H9 (cell line): ENCODE data around the gene PARD6G. TPM values are rescaled to one million over a fixed set of nuclear protein-coding genes. Genes with fewer than 3 reads are reported as not detected.

ENCODE experiments used
- DNase-seq: peaks from one replicate; pipeline ENCODE4 v3.0.0-alpha.2; 2017
- H2AFZ ChIP-seq: one replicate; pipeline ENCODE4 v1.6.1; 2013; ENCODE audit warnings: mild to moderate bottlenecking, low read length, control low read depth, moderate library complexity
- H2AK5ac ChIP-seq: 2 replicates; pipeline ENCODE4 v1.6.1; 2013; ENCODE audit warnings: low read length, control low read depth, mixed read lengths; ENCODE audit not compliant: insufficient read length
- H2BK120ac ChIP-seq: one replicate; pipeline ENCODE4 v1.6.1; 2013; ENCODE audit warnings: low read depth, mild to moderate bottlenecking, low read length, control low read depth, inconsistent platforms; ENCODE audit not compliant: poor library complexity, severe bottlenecking
- H2BK12ac ChIP-seq: 2 replicates; pipeline ENCODE4 v1.6.1; 2013; ENCODE audit warnings: low read length, control low read depth, mixed read lengths, low read depth; ENCODE audit not compliant: insufficient read length
- H2BK15ac ChIP-seq: 2 replicates; pipeline ENCODE4 v1.6.1; 2013; ENCODE audit warnings: low read depth, low read length, control low read depth
- H2BK20ac ChIP-seq: one replicate; pipeline ENCODE4 v1.6.1; 2013; ENCODE audit warnings: low read depth, mild to moderate bottlenecking, low read length, control low read depth, inconsistent platforms; ENCODE audit not compliant: poor library complexity, severe bottlenecking
- H2BK5ac ChIP-seq: 2 replicates; pipeline ENCODE4 v1.6.1; 2013; ENCODE audit warnings: low read length, control low read depth, mixed read lengths; ENCODE audit not compliant: insufficient read length
- H3K14ac ChIP-seq: 2 replicates; pipeline ENCODE4 v1.6.1; 2013; ENCODE audit warnings: low read length, control low read depth; ENCODE audit not compliant: insufficient read depth
- H3K18ac ChIP-seq: 2 replicates; pipeline ENCODE4 v1.6.1; 2013; ENCODE audit warnings: low read depth, mild to moderate bottlenecking, mixed read lengths, low read length, control low read depth; ENCODE audit not compliant: insufficient read length
- H3K23ac ChIP-seq: 2 replicates; pipeline ENCODE4 v1.6.1; 2013; ENCODE audit warnings: low read length, control low read depth, mixed read lengths, low read depth; ENCODE audit not compliant: insufficient read length
- H3K23me2 ChIP-seq: 2 replicates; pipeline ENCODE4 v1.6.1; 2013; ENCODE audit warnings: low read depth, mild to moderate bottlenecking, mixed read lengths, low read length, control low read depth; ENCODE audit not compliant: insufficient read length, poor library complexity, severe bottlenecking
- H3K27ac ChIP-seq: 2 replicates; pipeline ENCODE4 v1.5.1; 2013; ENCODE audit warnings: low read length, control low read depth, mixed read lengths, low read depth; ENCODE audit not compliant: insufficient read length
- H3K27me3 ChIP-seq: 2 replicates; pipeline ENCODE4 v1.6.1; 2013; ENCODE audit warnings: low read length, control low read depth, inconsistent platforms; ENCODE audit not compliant: insufficient read depth
- H3K4ac ChIP-seq: 2 replicates; pipeline ENCODE4 v1.6.1; 2013; ENCODE audit warnings: low read depth, mild to moderate bottlenecking, control low read depth, inconsistent platforms, low read length, moderate library complexity
- H3K4me1 ChIP-seq: 2 replicates; pipeline ENCODE4 v1.6.1; 2013; ENCODE audit warnings: low read length, control low read depth, inconsistent platforms; ENCODE audit not compliant: insufficient read depth
- H3K4me2 ChIP-seq: 2 replicates; pipeline ENCODE4 v1.6.1; 2013; ENCODE audit warnings: low read length, control low read depth, mixed read lengths; ENCODE audit not compliant: insufficient read length, insufficient read depth
- H3K56ac ChIP-seq: 2 replicates; pipeline ENCODE4 v1.6.1; 2013; ENCODE audit warnings: low read depth, mild to moderate bottlenecking, mixed read lengths, low read length, control low read depth; ENCODE audit not compliant: insufficient read length
- H3K79me1 ChIP-seq: 2 replicates; pipeline ENCODE4 v1.6.1; 2013; ENCODE audit warnings: low read depth, mild to moderate bottlenecking, moderate library complexity, low read length, control low read depth, inconsistent platforms; ENCODE audit not compliant: insufficient read depth, poor library complexity, severe bottlenecking
- H3K79me2 ChIP-seq: 2 replicates; pipeline ENCODE4 v1.6.1; 2013; ENCODE audit warnings: low read length, control low read depth, inconsistent platforms; ENCODE audit not compliant: insufficient read depth
- H3K9ac ChIP-seq: 2 replicates; pipeline ENCODE4 v1.6.1; 2013; ENCODE audit warnings: low read length, control low read depth, mixed read lengths; ENCODE audit not compliant: insufficient read length; ENCODE audit errors: extremely low read depth
- H3K9me3 ChIP-seq: one replicate; pipeline ENCODE4 v1.6.1; 2013; ENCODE audit warnings: low read depth, low read length, inconsistent platforms; ENCODE audit not compliant: control insufficient read depth
- H3T11ph ChIP-seq: one replicate; pipeline ENCODE4 v1.6.1; 2013; ENCODE audit warnings: mild to moderate bottlenecking, low read length, control low read depth, inconsistent platforms
- H4K20me1 ChIP-seq: one replicate; pipeline ENCODE4 v1.6.1; 2013; ENCODE audit not compliant: control insufficient read depth, insufficient read length, insufficient read depth
- H4K5ac ChIP-seq: 2 replicates; pipeline ENCODE4 v1.6.1; 2013; ENCODE audit warnings: low read depth, mild to moderate bottlenecking, mixed read lengths, low read length, control low read depth; ENCODE audit not compliant: insufficient read length
- H4K8ac ChIP-seq: replicated peaks from 2 replicates; pipeline ENCODE4 v1.6.1; 2013; ENCODE audit warnings: low read length, control low read depth, mixed read lengths, low read depth; ENCODE audit not compliant: insufficient read length
- H4K91ac ChIP-seq: 2 replicates; pipeline ENCODE4 v1.6.1; 2013; ENCODE audit warnings: low read depth, mild to moderate bottlenecking, moderate library complexity, mixed read lengths, low read length, control low read depth; ENCODE audit not compliant: insufficient read length
- H3K27ac Mint-ChIP-seq, 3 experiments: 2 replicates in 2 of 3; 3 replicates in 1 of 3; pipeline ENCODE4 v1.8.0; 2020 to 2021; ENCODE audit warnings: mixed read lengths in 3 of 3, mild to moderate bottlenecking in 1 of 3, moderate library complexity in 1 of 3
- H3K27me3 Mint-ChIP-seq: 2 replicates; pipeline ENCODE4 v1.8.0; 2021; ENCODE audit warnings: low read depth, mild to moderate bottlenecking, moderate library complexity, mixed read lengths
- H3K36me3 Mint-ChIP-seq, 3 experiments: 2 replicates in 2 of 3; 3 replicates in 1 of 3; pipeline ENCODE4 v1.8.0; 2020 to 2021; ENCODE audit warnings: low read depth in 3 of 3, mixed read lengths in 3 of 3; ENCODE audit not compliant: insufficient read depth in 1 of 3
- H3K4me1 Mint-ChIP-seq, 2 experiments: 2 replicates each; pipeline ENCODE4 v1.8.0; 2020; ENCODE audit warnings: mixed read lengths in 2 of 2
- H3K4me3 Mint-ChIP-seq, 2 experiments: 2 replicates in 1 of 2; 3 replicates in 1 of 2; pipeline ENCODE4 v1.8.0; 2020 to 2021; ENCODE audit warnings: mild to moderate bottlenecking in 2 of 2, mixed read lengths in 2 of 2, moderate library complexity in 1 of 2
- H3K9me3 Mint-ChIP-seq, 2 experiments: 2 replicates in 1 of 2; 3 replicates in 1 of 2; pipeline ENCODE4 v1.8.0; 2020; ENCODE audit warnings: mild to moderate bottlenecking in 2 of 2, mixed read lengths in 2 of 2, moderate library complexity in 1 of 2
- CTCF ChIP-seq: fragments of 200-600 bp; sonication (generic); conservative IDR thresholded peaks from 3 replicates; pipeline ENCODE4 v1.8.0; 2021; ENCODE audit warnings: antibody characterized with exemption, mild to moderate bottlenecking
- WGBS: extraction: QIAGEN DNeasy Blood & Tissue Kit; methylation state at CpG from one replicate; pipeline ENCODE4 v1.1.7; 2013; ENCODE audit warnings: missing lambda C conversion rate, low lambda C conversion rate, mixed read lengths; ENCODE audit not compliant: insufficient read length; ENCODE audit errors: extremely low coverage; 5-methylcytosine and 5-hydroxymethylcytosine counted together
- total RNA-seq: library from RNA; stranded (reverse); gene quantifications from 2 replicates; pipeline ENCODE4 v1.2.1, GENCODE V29; 2021

The PARD6G gene
- total RNA-seq, 1 experiment from 2014 or later: 11.2 TPM

- peak; percentile 13; the same call in 1 of the 3 replicates for TF ChIP-seq CTCF
- Histone ChIP-seq H3K23me2 (no peaks in the 10 kb centered on the region), H2BK12ac (no peak overlapping the region), H2BK120ac (no peak overlapping the region), H4K8ac (no peak overlapping the region), H2BK20ac (no peak overlapping the region), H3K9me3 (no peaks in the 10 kb centered on the region), H3K79me2 (no peaks in the 10 kb centered on the region), H3K27ac (no peak overlapping the region), H3K18ac (no peak overlapping the region), H2AFZ (no peak overlapping the region), H3K27me3 (no peaks in the 10 kb centered on the region), H3K23ac (no peak overlapping the region), H3K4me1 (no peaks in the 10 kb centered on the region), H4K20me1 (no peaks in the 10 kb centered on the region), H2BK15ac (no peak overlapping the region), H4K91ac (no peak overlapping the region), H3T11ph (no peak overlapping the region), H3K79me1 (no peaks in the 10 kb centered on the region), H2AK5ac (no peak overlapping the region), H3K9ac (no peak overlapping the region), H3K4me2 (no peak overlapping the region), H4K5ac (no peak overlapping the region), H3K4ac (no peak overlapping the region), H3K56ac (no peak overlapping the region), H2BK5ac (no peak overlapping the region), H3K14ac (no peak overlapping the region)
- peaks cover 15 to 23% of the 10 kb centered on the region in 2 experiments for H3K9me3 Mint-ChIP-seq
- H3K27me3 Mint-ChIP-seq: peaks cover 6% of the 10 kb centered on the region; the same call in 1 of the 2 replicates
- no peak overlapping the region for H3K4me3 Mint-ChIP-seq
- H3K36me3 Mint-ChIP-seq: peaks cover 28 to 53% (median 48%) of the 10 kb centered on the region in 3 experiments
- WGBS: no CpG with 5 or more reads among the region's 109 CpGs
- DNase-seq: peak; percentile 75
- no peaks in the 10 kb centered on the region for H3K4me1 Mint-ChIP-seq
- no peak overlapping the region for H3K27ac Mint-ChIP-seq
Measured at GRCh38 chr18:80159713-80160636, 87.3 kb downstream of the PARD6G start.
